IPS-18a (cell line): ENCODE measurements around the gene ANKRD40CL.

Experiments used
- H3K27ac ChIP-seq: one replicate; pipeline ENCODE4 v1.5.1; 2013; ENCODE audit warnings: low read length
- H3K27me3 ChIP-seq: one replicate; pipeline ENCODE4 v1.6.1; 2013; ENCODE audit warnings: mild to moderate bottlenecking, low read length; ENCODE audit not compliant: control insufficient read depth, insufficient read depth
- H3K36me3 ChIP-seq: one replicate; pipeline ENCODE4 v1.6.1; 2013; ENCODE audit warnings: low read depth, low read length; ENCODE audit not compliant: control insufficient read depth
- H3K4me1 ChIP-seq: one replicate; pipeline ENCODE4 v1.6.1; 2013; ENCODE audit warnings: low read depth, low read length; ENCODE audit not compliant: control insufficient read depth
- H3K4me3 ChIP-seq: one replicate; pipeline ENCODE4 v1.5.1; 2013; ENCODE audit warnings: low read length
- H3K9ac ChIP-seq: one replicate; pipeline ENCODE4 v1.6.1; 2013; ENCODE audit warnings: mild to moderate bottlenecking, low read length, moderate library complexity
- H3K9me3 ChIP-seq: one replicate; pipeline ENCODE4 v1.6.1; 2013; ENCODE audit warnings: low read depth, low read length; ENCODE audit not compliant: control insufficient read depth

ANKRD40CL gene

DNA sequence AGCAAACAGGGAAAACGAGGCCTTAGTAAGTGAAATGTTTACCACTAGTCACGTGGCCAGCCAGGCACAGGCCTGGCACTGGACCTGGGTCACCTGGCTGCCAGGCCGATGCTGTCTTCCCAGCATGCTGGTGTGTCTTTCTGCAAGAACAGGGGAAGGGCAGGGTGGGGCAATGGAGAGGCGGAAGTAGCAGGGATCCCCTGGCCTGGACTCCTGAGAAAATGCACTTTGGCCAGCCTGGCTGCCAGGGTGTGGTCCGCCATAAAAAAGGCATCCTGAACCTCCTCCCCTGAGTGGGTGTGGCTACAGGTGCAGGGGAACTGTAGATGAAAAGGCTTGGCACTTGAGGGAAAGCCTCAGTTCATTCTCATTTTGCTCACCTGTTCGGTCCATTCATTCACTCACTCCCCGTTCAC, 1.0 kb upstream of the ANKRD40CL start:
- Histone ChIP-seq H3K9ac (no peak overlapping the region), H3K4me1 (peaks cover 3% of the 10 kb centered on the region), H3K36me3 (no peaks in the 10 kb centered on the region), H3K9me3 (no peaks in the 10 kb centered on the region), H3K27ac (no peak overlapping the region), H3K27me3 (no peaks in the 10 kb centered on the region), H3K4me3 (no peak overlapping the region)

DNA sequence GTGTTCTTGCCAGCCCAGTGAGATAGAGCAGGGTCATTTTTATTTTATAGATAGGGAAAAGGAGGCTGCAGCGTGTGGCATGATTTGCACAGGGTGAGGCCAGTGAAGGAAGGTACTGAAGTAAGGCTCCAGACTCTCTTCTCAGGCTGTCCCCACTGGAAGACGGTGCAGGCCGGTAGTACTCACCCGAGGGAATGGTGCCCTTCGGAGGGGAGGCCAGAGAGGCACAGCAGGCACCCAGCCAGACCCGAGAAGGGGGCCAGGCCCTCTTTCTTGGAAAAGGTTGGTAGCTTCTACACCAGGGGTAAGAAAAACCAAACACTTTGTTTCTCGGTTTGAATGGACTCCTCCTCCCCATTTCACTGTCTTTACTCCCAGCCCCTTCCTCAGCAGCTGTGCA, 288 bp downstream of the ANKRD40CL start:
- Histone ChIP-seq H3K27ac (no peak overlapping the region), H3K4me3 (no peak overlapping the region), H3K27me3 (no peaks in the 10 kb centered on the region), H3K9me3 (no peaks in the 10 kb centered on the region), H3K9ac (no peak overlapping the region), H3K4me1 (peaks cover 5% of the 10 kb centered on the region), H3K36me3 (no peaks in the 10 kb centered on the region)

DNA sequence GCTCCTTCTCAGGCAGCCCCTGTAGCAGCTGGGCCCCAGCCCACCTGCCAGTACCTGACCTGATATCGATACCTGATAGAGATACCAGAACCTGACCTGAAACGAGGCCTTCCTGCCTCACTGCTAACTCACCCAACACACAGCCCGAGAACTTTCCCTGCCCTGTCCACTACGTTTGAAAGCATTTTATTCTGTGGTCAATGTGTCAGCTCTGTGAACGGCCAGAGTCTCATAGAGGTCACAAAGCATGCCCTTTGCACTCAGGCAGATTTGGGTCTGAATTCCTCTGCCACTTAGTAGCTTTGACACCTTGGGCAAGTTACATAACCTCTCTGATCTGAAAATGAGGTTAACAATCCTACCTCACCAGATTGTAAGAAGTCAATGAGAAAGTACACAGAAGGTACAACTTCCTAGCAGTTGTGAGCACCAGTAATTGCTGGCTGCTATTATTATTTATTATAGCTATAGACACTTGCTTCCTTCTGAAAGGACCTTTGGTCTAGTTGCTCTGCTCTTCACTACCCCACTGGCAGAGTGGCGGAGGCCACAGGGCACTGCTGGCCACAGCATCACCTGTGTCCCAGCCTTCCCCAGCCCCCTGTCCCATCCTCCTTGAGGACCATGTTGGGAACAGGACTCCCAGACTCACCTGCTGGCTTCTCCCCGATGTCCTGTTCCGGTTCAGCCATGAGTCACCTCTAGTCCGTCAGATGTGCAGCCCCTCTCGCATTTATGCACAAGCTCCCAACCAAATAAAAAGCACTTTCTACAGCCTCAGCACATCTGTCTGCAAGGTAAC, 895 bp downstream of the ANKRD40CL start:
- no peaks in the 10 kb centered on the region for H3K9me3 ChIP-seq
- no peak overlapping the region for H3K9ac ChIP-seq
- no peak overlapping the region for H3K27ac ChIP-seq
- H3K4me1 ChIP-seq: peaks cover 5% of the 10 kb centered on the region
- H3K4me3 ChIP-seq: no peak overlapping the region
- H3K36me3 ChIP-seq: no peaks in the 10 kb centered on the region
- no peaks in the 10 kb centered on the region for H3K27me3 ChIP-seq

DNA sequence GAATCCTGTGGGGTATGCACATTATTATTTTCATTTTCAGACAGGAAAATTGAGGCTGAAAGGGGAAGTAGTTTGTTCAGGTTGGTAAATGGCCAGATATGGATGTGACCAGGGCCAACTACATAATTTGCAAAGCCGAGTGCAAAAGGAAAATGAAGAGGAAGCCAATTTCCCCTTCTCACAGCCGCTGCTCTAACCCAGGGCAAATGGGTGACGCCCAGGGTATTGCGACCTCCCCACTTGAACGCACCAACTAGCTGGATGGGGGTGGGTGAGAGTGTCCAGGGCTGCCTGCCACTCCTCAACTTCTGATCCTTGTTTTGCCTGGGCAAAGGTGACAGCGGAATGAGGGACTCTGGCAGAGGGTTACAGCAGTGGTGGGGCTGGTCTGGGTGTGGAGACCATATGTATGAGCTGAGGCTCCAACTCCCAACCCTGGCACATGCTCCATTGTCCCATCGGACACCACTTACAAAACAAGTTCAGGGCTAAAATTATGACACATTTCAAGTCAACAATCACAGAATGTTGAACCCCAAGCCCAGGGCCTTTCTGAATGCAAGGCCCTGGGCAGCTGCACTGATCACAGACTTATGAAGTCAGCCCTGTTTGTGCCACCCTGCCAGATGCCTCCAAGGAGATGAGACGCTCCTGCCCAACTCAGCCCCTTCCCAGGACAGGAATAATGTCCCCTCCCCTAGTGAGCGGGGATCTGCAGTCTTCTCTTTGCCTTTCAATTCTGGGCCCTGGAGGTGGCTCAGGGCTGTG, 1.7 kb downstream of the ANKRD40CL start:
- Histone ChIP-seq H3K4me3 (no peak overlapping the region), H3K27me3 (no peaks in the 10 kb centered on the region), H3K9me3 (no peaks in the 10 kb centered on the region), H3K27ac (no peak overlapping the region), H3K4me1 (peaks cover 5% of the 10 kb centered on the region), H3K36me3 (no peaks in the 10 kb centered on the region), H3K9ac (no peak overlapping the region)

DNA sequence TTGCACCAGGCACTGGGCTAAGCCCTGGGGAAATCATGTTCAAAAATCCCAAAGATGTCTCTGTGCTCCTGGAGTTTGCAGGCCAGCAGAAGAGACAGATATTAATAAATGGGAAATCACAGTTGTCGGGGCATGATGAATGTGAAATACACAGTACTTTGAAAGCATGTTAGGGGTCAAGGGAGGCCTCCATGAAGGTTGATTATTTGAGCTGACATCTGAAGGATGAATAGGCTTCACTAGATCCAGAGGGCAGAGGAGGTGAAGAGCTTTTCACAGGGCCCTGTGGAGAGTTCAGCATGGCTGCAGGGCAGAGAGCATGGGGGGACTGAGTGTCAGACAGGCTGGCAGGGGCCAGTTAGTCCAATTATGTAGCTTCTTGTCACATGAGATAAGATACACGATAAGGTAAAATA, 2.6 kb downstream of the ANKRD40CL start:
- Histone ChIP-seq H3K36me3 (no peaks in the 10 kb centered on the region), H3K27ac (no peak overlapping the region), H3K9ac (no peak overlapping the region), H3K27me3 (no peaks in the 10 kb centered on the region), H3K4me1 (peaks cover 5% of the 10 kb centered on the region), H3K9me3 (no peaks in the 10 kb centered on the region), H3K4me3 (no peak overlapping the region)

DNA sequence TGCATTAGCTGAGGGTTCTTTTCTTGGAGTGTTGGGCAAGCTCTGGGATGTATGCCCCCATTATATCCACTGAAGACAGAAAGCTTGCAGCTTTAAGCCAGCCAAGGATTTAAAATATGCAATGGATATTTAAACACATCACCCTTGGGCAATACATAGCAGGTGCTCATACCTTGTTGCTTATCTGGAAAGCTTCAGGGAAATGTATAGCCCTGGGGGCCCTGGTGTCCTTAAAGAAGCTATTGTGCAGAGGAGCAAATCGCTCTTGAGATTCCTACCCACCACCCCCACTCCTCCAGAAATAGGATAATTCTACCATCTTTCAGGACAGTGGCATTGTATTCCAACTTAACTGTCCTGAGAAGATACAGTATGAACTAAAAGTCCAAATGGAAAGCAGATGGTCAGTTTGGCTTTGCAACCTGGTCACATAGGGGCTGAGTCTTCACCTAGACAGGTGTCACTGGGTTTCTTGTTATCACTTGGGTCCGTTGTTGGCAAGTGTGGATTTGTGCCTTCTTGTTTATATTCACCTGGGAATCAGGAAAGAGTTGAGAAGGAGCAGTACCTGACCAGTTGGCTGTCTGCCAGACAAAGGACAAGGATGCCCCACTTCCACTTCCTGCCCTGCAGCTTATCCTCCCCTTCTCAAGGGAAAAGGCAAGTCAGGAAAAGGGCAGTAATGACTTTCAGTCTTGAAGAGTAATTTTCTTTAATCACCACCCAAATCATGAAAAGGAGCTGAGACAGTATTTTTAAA, 3.4 kb downstream of the ANKRD40CL start:
- no peaks in the 10 kb centered on the region for H3K27me3 ChIP-seq
- no peaks in the 10 kb centered on the region for H3K9me3 ChIP-seq
- H3K9ac ChIP-seq: no peak overlapping the region
- H3K27ac ChIP-seq: no peak overlapping the region
- no peaks in the 10 kb centered on the region for H3K36me3 ChIP-seq
- H3K4me3 ChIP-seq: no peak overlapping the region
- H3K4me1 ChIP-seq: peaks cover 5% of the 10 kb centered on the region

DNA sequence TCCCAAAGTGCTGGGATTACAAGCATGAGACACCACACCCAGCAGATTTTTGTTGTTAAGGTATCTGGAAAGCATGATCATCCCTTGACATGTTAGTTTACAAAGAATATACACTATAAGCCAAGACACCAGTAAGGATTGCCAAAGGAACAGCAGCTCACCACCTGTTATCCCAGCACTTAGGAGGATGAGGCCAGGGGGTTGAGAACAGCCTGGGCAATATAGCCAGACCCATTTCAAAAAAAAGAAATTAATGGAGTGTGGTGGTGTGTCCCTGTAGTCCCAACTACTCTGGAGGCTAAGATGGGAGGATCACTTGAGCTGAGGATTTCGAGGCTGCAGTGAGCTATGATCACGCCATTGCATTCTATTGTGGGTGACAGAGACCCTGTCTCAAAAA, 5.1 kb downstream of the ANKRD40CL start:
- H3K9me3 ChIP-seq: no peaks in the 10 kb centered on the region
- no peaks in the 10 kb centered on the region for H3K36me3 ChIP-seq
- no peak overlapping the region for H3K4me3 ChIP-seq
- H3K9ac ChIP-seq: no peak overlapping the region
- H3K4me1 ChIP-seq: peaks cover 5% of the 10 kb centered on the region
- no peaks in the 10 kb centered on the region for H3K27me3 ChIP-seq
- H3K27ac ChIP-seq: no peak overlapping the region

DNA sequence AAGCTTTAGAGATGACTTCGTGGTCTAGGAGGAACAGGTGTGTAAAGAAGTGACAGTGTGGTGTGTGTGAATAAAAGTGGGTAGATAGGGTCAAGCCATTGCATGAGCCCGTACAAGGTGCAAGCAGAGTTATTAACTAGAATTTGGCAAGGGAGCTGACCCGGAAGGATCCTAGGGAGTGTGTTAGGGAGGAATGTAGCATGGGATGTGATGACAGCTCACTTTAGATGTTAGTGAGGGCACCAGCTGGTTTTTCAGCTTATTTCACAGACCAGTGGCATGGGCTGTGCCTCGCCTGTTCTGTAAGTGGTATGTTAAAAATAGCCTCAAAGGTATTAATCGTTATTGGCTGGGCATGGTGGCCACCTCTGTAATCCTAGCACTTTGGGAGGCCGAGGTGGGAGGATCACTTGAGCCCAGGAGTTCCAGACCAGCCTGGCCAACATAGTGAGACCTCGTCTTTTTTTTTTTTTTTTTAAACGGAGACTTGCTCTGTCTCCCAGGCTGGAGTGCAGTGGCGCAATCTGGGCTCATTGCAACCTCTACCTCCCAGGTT, 8.3 kb downstream of the ANKRD40CL start:
- Histone ChIP-seq H3K4me3 (no peak overlapping the region), H3K36me3 (peaks cover 10% of the 10 kb centered on the region), H3K27me3 (no peaks in the 10 kb centered on the region), H3K9ac (no peak overlapping the region), H3K9me3 (no peaks in the 10 kb centered on the region), H3K27ac (no peak overlapping the region), H3K4me1 (peaks cover 5% of the 10 kb centered on the region)

DNA sequence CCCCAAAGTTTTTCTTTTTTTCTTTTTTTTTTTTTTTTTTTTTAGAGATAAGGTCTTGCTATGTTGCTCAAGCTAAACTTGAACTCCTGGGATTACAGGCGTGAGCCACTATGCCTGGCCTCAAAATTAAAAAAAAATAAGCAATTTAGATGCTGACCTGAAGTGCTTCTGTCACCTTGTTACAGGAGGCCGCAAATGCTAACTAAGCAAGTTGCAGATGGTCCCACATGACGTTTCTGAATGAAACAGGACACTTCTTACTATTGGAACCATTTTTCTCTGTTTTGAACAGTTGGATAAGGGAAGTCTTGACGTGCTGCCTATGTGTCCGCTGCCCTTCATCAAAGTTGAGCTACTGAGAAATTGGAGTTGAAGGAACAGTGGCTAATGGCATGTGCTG, 8.8 kb downstream of the ANKRD40CL start:
- Histone ChIP-seq H3K9me3 (no peaks in the 10 kb centered on the region), H3K36me3 (peaks cover 15% of the 10 kb centered on the region), H3K4me1 (peaks cover 4% of the 10 kb centered on the region), H3K27me3 (no peaks in the 10 kb centered on the region), H3K4me3 (no peak overlapping the region), H3K27ac (no peak overlapping the region), H3K9ac (no peak overlapping the region)

DNA sequence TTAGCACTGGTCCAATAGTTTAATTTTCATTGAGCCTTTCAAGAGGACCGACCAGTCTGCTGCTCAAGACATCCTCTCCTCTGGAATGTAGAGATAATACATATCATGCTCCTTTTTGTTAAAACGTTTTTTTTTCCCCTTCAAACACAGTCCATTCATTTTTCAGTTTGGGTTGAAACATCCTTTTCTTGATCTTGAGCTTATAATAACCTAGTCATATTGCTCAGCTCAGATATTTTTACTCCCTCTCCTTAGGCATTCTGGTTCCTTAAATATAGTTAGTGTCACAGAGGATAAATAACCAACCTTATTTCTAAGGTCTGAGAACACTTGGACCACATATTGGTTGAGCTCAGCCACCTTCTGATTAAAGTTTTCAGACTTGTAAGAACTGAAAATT, 12.8 kb downstream of the ANKRD40CL start:
- peaks cover 55% of the 10 kb centered on the region for H3K36me3 ChIP-seq
- H3K4me1 ChIP-seq: no peaks in the 10 kb centered on the region

DNA sequence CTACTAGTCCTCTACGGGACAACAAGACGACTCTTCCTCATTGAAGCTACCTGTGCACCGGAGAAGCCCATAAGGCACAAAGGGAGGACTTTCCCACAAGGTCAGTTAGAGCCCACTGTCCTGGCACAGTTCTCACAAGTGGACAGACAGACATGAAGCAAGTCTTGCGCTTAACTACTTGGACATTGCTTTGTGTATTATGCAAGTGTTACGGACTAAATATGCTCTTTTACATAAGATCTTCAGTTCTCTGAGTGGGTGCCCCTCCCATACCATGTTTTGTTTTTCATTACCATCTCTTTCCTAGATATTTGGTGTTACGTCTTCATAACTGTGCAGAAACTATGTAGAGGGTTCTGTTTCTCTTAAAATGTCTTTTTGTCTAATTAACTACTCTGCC, 18.1 kb downstream of the ANKRD40CL start:
- Histone ChIP-seq H3K27me3 (no peaks in the 10 kb centered on the region), H3K4me3 (no peak overlapping the region), H3K9ac (no peak overlapping the region), H3K36me3 (peaks cover 99% of the 10 kb centered on the region), H3K9me3 (no peaks in the 10 kb centered on the region), H3K4me1 (no peaks in the 10 kb centered on the region), H3K27ac (no peak overlapping the region)

More for the DNA sequence above, 12.8 kb downstream of the ANKRD40CL start:
- H3K27me3 ChIP-seq: no peaks in the 10 kb centered on the region
- no peak overlapping the region for H3K9ac ChIP-seq
- no peaks in the 10 kb centered on the region for H3K9me3 ChIP-seq
- no peak overlapping the region for H3K4me3 ChIP-seq
- H3K27ac ChIP-seq: no peak overlapping the region
